Activated T-helper 1 cell treated with Interleukin-2 at 50 U/mL for 16 hours (primary cell): Measurements from ENCODE around the gene HOXA13.

ENCODE experiments used
- DNase-seq: peaks from one replicate; pipeline ENCODE4 v3.0.0-alpha.2; 2020; ENCODE audit warnings: low read depth

Gene HOXA13

DNA sequence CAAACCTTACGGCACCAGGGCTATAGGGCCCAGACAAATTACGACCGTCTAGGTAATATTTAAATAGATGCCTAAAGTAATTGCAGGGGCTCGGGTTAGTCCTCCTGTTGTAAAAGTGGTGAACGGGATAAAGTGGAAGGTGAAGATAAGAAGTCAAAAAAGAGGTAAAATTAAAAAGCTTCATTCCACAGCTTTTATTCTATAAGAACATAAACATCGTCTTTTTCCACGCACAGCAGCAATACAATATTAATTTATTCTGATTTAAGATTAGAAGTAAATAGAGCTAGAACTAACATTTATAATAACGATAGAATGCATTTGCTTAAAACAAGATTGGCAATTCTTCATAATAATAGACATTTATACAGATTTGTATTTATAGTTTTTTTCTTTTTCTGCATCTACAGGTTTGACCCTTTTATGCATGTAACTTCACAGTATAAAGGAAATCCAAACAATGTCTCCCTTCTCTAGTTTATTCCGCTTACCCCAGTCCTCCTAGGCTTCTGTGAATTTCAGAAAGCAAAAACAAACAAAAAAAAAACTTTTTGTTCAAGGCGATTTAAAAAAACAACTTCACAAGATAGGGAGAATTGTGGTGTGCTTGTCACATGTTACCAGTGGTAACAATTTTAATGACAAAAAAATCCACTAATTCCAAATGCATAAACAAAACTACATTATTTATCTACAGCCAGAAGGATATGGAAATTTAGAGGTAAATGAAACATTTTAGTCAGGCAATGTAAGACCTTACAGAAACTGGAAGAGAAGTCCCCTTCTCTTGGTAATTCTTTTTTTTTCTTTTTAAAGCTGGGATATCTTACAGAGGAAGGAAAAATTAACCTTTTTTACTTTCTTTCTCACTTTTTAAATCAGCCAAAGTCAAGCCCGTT, 29.2 kb downstream of the HOXA13 start:
- DNase-seq = no peak

DNA sequence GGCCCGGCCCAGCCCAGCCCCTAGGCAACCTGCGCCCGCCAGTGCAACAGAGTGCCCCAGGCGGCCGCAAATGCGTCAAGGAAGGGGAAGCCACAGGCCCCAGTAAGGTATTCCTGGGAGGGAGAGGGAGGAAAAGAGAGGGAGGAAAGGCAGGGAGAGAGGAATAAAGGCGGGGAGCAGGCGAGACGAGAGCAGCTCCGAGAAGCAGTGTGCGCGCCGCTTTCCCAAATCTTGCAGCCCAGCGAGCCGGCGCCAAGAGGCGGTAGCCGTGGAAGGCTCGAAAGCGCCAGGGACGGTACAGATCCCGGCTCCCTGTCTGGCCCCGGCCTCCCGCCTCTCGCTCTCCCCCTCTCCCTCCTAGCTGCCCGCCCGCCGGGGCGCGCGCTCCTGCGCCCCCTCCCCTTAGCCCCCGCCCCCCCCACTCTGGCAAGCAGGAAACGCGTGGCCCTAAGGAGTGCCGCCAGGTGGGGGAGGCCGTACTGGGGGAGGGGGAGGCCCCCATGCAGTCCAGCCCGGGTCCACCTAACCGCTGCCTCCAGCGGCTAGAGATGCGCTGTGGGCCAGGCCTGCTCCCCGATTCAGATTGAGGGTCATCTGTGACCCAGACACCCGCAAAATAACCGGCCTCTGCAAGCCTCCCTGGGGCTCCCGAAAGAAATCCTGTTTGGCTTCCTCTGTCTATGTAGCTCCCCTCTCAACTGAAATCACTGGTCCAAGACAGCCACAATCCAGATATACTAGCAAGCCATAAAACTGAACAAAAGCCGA, 30.0 kb downstream of the HOXA13 start:
- no peak for DNase-seq

DNA sequence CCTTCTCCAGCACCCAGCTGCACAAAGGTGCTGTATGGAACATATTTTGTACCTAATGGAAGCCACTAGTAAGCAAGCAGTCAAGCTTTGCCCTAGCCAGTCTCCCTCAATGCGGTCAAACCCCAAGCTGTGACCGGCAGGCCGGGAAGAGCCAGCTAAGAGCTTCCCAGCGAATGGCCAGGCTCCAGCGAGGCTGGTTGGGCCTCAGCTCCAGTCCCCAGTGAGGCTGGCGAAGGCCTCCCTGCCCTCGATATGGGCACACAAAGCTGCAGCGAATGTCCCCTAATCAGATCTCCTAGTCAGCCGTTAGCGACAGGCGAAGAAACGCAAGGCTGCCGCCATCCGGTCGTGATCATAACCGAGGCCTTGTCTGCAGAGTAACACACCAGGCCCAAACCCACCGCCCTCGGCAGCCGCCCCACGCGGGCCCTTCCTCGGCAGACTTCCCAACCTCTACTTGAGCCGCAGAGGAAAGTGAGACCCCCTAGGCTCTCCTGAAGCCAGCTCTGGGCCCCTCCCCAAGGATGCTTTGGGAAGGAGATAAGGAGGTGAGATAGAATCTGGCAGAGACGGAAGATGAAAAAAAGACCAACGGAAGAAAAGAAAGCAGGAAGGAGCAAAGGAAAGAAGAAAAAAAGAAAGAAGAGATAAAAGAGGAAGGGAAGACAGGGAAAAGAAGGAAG, 31.5 kb downstream of the HOXA13 start:
- DNase-seq = no peak

DNA sequence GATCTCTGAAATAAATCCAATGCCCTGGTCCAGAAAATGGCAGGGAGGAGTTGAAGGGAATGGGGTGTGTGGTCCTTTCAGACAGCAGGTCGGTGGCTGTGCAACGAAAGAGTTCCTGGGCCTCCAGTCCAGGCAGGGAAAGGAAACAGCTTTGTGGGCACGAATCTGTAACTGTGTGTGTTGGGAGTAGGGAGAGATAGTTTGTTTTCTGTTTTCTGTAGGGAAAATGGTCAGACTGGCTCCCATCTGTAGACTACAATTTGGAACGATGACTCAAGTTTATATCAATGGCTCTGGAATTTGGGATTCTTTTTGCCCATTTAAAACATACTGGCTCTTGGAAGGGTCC, 32.0 kb downstream of the HOXA13 start:
- no peak for DNase-seq

DNA sequence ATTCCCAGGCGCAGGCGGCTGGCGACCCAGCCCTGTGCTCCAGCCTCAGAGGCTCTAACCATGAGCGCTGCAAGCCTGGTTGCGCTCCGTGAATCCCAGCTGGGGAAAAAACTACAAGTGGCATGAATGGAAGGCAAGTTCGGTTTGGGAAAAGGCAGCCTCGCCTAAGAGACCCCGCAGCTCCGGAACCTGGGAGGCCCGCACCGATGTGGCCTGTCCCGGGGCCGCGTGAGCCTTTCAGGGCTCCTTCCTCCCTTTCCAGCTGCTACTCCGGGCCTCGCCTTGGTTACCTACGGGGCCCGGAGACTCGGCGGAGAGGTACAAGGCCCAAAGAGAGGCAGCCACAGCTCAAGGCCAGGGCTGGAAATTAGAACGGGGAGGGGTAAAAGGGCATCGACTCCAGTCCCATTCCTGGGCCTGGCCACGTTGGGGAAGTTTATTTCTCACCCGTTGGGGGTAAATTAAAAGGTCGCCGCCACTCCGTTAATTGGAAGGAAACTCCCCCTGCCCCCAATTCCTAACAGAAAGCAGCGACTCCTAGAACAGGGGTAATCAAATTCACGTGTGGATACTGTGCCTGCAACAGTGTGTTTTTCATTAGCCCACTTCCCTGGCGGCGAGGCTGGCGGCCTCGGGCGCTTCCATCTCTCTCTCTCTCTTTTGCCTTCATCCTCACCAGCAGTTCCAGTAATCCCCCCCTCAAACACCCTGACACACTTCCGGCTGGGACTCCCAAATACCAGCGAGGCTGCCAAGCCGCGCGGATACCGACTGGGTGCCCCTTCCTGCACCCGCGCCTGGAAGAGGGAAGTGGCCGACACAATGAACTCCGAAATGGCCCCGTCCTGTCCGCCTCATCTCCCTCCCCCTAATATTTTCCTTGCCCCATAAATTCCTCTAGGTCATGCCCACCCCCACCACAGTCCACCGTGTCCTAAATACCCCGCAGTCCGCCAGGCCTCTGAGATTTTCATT, 33.1 kb downstream of the HOXA13 start:
- no peak for DNase-seq

DNA sequence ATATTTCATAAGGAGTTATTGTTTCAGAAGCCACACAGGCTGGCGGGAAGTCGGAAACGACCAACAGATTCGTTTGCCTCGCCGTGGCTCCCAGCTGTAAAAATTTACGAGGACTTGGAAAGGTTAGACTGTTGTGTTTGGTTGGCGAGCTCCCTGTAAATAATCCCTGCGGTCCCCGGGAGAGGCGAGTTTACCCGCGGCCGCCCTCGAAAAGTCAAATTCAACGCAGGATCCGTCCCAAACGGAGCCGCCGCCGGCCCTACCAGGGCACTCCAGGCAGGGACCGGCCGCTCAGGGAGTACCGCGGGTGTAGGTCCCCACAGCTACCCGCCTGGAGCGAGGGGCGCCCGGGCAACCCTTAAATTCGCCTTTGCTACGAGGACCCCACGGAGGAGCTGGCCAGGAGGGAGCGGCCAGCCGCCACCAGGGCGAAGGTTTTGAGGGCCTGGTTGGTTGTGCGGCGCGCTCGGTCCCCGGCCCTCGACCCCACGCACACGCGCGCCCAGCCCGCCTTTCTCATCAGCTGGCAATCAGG, 33.8 kb downstream of the HOXA13 start:
- no peak for DNase-seq

DNA sequence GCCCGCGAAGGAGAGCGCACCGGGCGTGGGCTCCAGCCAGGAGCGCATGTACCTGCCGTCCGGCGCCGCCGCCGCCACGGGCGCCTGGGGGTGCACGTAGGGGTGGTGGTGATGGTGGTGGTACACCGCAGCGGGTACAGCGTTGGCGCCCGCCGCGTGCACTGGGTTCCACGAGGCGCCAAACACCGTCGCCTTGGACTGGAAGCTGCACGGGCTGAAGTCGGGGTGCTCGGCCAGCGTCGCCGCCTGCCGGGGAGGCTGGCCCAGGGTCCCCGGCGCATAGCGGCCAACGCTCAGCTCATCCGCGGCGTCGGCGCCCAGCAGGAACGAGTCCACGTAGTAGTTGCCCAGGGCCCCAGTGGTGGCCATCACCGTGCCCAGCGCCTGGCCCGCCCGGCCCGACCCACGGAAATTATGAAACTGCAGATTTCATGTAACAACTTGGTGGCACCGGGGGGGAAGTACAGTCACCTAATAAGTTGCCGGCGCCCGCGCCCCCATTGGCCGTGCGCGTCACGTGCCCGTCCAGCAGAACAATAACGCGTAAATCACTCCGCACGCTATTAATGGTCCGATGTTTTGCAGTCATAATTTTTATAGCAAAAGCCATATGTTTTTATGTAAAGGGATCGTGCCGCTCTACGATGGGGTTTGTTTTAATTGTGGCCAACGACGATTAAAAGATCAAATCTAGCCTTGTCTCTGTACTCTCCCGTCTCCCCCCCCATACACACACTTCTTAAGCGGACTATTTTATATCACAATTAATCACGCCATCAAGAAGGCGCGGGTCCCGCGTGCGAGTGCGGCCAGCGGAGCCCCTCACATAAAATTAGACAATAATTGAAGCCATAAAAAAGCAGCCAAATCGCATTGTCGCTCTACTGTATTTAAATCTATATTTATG, 34.5 kb downstream of the HOXA13 start, which contains the start of gene HOXA9:
HOXA9 (minus strand) TSS at position 449 of the 907 bp plus-strand sequence; CDS start at position 369, 80 bp downstream.
- no peak for DNase-seq

DNA sequence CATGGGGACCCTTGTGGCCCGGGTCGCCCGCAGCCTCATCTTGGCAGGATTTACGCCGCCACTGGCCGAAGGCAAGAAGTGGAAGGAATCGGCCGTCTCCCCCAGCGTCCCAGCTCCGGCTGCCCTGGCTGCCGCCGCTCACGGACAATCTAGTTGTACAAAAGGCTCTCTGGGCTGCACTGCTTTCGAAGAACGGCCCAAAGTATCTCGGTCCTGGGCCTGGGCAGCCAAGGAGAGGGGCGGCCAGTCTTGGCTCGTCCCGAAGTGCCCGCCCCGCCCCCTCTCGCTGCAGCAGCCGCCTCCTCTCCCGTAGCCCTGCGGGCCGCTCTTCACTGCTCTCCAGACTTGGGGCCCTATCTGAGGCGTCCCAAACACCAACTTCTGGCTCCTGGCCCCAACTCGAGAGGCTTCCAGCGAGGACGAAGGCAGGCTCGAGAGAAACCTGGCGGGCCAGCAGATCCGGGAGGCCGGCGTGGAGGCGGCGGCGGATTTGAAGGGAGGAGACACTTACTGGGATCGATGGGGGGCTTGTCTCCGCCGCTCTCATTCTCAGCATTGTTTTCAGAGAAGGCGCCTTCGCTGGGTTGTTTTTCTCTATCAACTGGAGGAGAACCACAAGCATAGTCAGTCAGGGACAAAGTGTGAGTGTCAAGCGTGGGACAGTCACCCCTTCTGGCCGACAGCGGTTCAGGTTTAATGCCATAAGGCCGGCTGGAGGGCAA, 35.4 kb downstream of the HOXA13 start:
- no peak for DNase-seq

DNA sequence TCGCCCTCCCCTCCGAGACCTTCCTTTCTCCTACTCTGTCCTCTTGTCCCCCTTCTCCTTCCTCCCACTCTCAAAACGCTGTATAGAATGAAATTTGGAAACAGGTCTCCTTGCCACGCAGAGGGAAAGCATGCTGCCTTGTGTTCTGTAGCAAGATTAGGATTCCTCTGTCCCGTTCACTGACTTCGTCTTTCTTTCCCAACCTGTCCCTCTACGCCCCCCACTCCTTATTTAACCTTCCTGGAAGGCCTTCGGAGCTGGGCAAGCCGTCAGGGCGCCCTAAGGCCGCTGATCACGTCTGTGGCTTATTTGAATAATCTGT, 35.9 kb downstream of the HOXA13 start:
- no peak for DNase-seq

DNA sequence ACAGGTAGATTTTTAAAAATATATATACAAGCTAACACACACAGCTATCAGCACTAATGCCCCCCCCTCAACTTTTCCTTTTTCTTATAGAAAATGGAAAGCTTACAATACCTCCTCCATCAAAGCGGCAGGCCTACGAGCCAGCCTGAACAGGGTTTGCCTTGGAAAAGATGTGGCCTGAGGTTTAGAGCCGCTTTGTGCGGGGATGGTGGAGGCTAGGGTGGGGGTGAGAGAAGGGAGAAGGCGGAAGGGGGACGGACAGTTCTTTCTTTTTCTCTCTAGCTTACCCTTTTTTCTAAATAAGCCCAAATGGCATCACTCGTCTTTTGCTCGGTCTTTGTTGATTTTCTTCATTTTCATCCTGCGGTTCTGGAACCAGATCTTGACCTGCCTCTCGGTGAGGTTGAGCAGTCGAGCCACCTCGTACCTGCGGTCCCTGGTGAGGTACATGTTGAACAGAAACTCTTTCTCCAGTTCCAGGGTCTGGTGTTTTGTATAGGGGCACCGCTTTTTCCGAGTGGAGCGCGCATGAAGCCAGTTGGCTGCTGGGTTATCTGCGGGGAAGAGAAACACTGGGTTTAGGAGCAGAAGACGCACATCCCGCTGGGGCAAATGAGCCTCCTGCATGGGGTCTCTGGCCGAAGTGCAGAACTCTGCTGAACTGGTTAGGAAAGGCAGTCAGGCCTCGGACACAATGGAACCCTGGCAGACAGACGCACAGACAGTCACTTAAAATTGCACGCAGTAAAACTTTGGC, 36.4 kb downstream of the HOXA13 start:
- no peak for DNase-seq

DNA sequence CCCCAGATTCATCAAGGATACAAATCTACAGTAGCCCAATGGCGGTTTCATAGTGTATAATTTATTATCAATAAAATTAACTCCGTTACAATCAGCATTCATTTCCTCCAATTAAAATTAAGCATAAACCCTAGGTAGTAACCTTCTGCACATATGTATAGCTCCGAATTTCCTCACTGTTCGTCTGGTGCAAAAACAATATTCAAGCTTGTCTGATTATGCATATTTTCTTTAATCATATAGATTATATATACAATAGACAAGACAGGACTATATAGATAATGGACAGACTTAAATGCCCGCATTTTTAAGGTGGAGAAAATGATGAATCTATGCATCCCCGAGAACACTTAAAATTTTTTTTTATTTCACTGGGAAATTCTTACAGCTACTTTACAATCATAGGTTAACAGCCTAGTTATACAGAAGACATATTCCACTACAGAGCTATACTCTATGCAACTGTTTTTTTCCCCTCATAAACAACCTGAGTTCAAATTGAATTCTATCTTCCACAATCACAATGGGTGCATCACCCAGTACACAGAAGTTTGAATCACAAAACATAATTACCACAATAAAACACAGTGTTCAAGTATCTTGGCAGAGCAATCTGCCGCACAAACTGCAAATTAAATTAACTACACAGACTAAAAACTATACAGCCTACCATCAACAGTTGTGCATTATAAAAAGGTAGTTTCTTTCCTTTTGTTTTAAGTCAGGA, 37.2 kb downstream of the HOXA13 start:
- DNase-seq = no peak

DNA sequence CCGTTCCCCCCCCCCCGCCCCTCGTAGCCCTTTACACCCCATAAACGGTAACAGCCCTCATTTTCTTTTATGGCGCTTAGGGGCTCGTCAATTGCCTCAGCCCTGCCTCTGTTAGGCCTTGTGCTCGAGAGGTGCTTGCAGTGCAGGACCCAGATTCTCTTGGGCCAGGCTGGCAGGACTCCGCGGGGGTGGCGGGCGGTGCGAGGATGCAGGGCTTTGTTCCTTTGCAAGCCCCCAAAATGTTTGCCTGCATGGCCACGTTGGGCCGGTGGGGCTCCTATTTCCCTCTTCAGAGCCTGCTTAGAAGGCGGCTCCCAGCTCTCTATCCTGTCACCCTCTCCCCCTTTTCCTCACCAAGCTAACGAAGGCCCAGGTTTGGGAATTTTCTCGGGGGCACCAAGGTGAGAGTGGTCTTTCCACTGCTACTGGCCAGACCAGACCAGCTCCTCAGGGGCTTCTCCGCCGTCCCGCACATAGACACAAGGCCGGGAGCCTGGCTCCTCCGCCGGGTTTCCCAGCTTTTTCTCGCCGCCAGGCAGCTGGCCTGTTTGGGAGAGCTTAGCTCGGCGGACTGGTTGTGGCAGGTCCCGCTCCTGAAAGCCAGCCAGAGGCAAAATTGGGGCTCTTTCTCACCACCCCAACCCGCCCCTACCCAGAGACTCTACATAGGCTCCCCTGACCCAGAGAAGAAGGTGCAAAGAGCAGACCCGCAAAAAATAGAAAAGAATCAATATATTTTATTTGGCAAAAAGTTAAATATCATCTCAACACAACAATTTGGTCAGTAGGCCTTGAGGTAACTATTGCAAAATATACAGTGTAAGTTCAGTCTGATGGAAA, 38.0 kb downstream of the HOXA13 start:
- no peak for DNase-seq

DNA sequence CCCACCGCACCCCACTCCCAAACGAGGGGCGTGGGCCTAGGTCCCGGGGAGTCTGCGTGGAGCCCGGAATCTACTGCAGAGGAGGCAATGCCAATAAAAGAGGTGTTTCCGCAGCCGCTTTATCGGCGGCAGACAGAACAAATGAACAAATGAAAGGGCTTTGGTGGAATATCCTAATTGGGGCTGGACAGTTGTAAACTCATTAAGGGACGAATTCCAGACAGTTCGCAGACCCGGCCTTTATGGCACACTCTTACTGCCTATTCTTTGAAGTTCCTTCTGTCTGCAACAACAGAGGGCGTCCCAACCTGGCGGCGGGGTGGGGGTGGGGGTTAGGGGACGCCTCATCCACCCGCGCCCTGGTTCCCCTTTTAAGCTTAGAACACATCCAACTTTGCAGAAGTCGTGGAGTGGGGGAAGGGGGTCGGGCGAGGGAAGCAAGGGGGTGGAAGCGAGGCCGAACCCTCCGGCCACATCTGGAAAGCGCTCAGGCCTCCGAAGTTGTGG, 38.6 kb downstream of the HOXA13 start:
- no peak for DNase-seq

DNA sequence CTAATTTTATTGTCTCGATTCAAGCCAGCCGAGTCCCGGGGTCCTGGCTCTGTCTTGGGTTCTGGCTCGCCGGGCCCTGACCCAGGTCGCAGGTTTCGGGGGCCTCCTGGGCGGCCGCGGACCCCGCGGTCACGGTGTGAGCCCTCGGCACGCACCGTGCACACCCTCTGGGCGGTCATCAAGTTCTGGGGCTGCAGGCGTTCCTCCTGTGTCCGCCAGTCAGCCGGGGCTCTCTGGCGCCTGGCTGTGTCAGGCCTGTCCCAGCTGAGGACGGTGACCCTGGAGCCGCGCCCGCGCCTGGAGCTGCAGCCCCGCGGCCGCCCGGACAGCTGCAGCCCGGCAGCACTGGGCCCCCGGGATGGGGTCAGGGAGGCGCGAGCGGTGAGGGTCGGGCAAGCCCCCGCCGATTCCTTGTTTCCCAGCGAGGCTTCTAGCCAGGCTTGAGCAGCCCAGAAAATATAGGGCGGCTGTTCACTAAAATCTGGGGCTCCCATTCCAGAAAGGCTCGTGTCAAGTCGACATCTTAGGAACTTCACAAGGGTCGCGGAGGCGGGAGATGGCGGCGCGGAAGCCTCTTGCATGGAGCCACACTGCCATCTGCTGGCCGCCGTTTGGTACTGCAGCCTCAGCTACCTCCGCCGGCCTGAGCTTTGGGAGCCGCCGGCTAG, 39.2 kb downstream of the HOXA13 start:
- peak; percentile 69 for DNase-seq

DNA sequence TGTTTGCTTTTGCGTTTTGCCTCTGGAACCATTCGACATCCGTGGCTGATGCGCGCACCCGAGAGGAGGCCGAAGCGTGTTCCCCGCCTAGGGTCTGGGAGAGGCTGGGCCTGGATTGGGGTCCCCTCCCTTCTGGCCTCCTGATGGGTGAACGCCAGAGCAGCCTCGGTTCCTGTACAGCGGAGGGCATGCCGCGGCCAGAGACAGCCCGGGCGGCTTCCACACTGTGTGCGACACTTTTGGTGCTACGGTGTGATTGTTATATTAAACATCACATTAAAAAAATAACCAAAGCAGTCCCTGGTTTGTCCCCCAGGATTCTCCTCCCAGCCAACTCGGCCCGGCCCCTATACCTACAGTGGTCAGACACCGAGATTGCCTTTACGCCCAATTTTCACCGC, 39.7 kb downstream of the HOXA13 start:
- no peak for DNase-seq
